ENCODE measurements around the gene DNAJC1. TPM values are rescaled to one million over a fixed set of nuclear protein-coding genes. Genes with fewer than 3 reads are reported as not detected.

The DNAJC1 gene
- total RNA-seq, 1 experiment from 2014 or later: 12.9 TPM

DNA sequence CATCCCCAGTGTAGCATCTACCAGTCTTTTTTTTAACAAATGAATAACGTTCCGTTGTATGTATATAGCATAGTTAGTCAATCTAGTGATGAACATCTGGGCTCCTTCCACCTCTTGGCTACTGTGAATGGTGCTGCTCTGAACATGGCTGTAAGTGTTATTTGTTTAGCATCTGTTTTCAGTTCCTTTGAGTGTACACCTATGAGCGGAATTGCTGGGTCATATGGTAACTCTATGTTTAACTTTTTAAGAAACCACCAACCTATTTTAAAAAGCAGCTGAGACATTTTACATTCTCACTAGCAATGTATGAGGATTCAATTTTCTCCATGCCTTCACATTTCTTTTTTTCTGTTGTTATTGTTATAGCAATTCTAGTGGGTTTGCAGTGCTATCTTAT, 178.2 kb downstream of the DNAJC1 start:
- Histone ChIP-seq H3K9me3 (ENCODE audit: control insufficient read depth, insufficient read depth, low read depth, low read length) (peaks cover 29% of the 10 kb centered on the region; the same call in 1 of the 2 replicates), H3K36me3 (ENCODE audit: control insufficient read depth, insufficient read depth, low read length) (no peaks in the 10 kb centered on the region), H3K4me3 (ENCODE audit: low read depth in 2 of 2, low read length in 2 of 2) (no peak overlapping the region), H3K27ac (ENCODE audit: low read length) (no peak overlapping the region), H3K27me3 (ENCODE audit: control insufficient read depth, insufficient read depth, low read length) (no peaks in the 10 kb centered on the region), H3K4me1 (ENCODE audit: control insufficient read depth, insufficient read depth, low read length) (no peaks in the 10 kb centered on the region)
- in situ Hi-C loops (cut with HindIII; ENCODE audit: low pct_unique_long_range_greater_than_20kb, low sequenced_read_pairs) (no loop called here), intact Hi-C loops (cut with micrococcal nuclease; ENCODE audit: unreplicated experiment) (no loop called here)
- ATAC-seq (no peak), DNase-seq (ENCODE audit: low read depth, low spot score) (no peak)
- CTCF ChIA-PET: no interaction called here
- TF ChIP-seq REST (IDR thresholded peaks at IDR 0.05; ENCODE audit: insufficient read depth in 1 of 2, low read depth in 2 of 2, low read length in 1 of 2) (no peak), POLR2AphosphoS5 (IDR thresholded peaks at IDR 0.05; ENCODE audit: low read depth, low read length) (no peak), CTCF (IDR thresholded peaks at IDR 0.05) (no peak), SIN3A (IDR thresholded peaks at IDR 0.05; ENCODE audit: borderline replicate concordance, insufficient read depth, low read depth, low read length) (no peak), TCF7L2 (IDR thresholded peaks at IDR 0.05; ENCODE audit: low read depth, low read length) (no peak)
- BruUV-seq (replicated peaks): no TSS peak
- POLR2A ChIA-PET: no interaction called here

DNA sequence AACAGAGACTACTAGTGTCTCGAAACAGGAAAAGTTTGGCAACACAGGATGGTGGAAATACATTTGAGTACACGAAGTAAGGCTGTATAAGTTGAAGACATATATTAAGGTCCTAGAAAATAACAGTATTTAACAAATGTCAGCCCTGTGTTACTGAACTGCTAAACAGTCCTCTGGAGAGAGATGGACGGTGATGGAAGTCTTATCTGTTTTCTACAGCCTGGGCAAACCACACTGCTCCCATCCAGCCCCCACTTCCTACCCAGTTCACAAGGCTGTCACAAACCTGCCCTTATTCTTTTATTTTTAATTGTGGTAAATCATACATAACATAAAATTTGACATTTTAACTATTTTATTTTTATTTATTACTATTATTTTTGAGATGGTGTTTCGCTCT, 179.1 kb downstream of the DNAJC1 start:
- POLR2A ChIA-PET: no interaction called here

More for the DNA sequence above, 179.1 kb downstream of the DNAJC1 start:
- intact Hi-C loops (cut with micrococcal nuclease; ENCODE audit: unreplicated experiment): no loop called here
- in situ Hi-C loops (cut with HindIII; ENCODE audit: low pct_unique_long_range_greater_than_20kb, low sequenced_read_pairs): no loop called here
- Histone ChIP-seq H3K9me3 (ENCODE audit: control insufficient read depth, insufficient read depth, low read depth, low read length) (peaks cover 26% of the 10 kb centered on the region; the same call in 1 of the 2 replicates), H3K4me3 (ENCODE audit: low read depth in 2 of 2, low read length in 2 of 2) (no peak overlapping the region), H3K27ac (ENCODE audit: low read length) (no peak overlapping the region), H3K4me1 (ENCODE audit: control insufficient read depth, insufficient read depth, low read length) (no peaks in the 10 kb centered on the region), H3K36me3 (ENCODE audit: control insufficient read depth, insufficient read depth, low read length) (no peaks in the 10 kb centered on the region), H3K27me3 (ENCODE audit: control insufficient read depth, insufficient read depth, low read length) (no peaks in the 10 kb centered on the region)
- DNase-seq (ENCODE audit: low read depth, low spot score) (no peak), ATAC-seq (no peak)
- BruUV-seq (replicated peaks): no TSS peak
- CTCF ChIA-PET: no interaction called here
- no peak for TF ChIP-seq CTCF (IDR thresholded peaks at IDR 0.05)

Measured in Panc1 (cell line).